Neural progenitor cell (in vitro differentiated cells): ENCODE measurements around the gene GUCY2C. TPM values are rescaled to one million over a fixed set of nuclear protein-coding genes. Genes with fewer than 3 reads are reported as not detected.

ENCODE experiments used
- DNase-seq: peaks from one replicate; pipeline ENCODE4 v3.0.0-alpha.2; 2016; ENCODE audit warnings: low spot score
- H2AFZ ChIP-seq: fragments of 200-600 bp; sonication (generic); replicated peaks from 2 replicates; pipeline ENCODE4 v1.6.1; 2016; ENCODE audit warnings: antibody characterized with exemption
- H3F3A ChIP-seq: fragments of 200-600 bp; sonication (generic); 2 replicates; pipeline ENCODE4 v1.6.1; 2016; ENCODE audit warnings: antibody characterized with exemption, low read depth
- H3K27ac ChIP-seq: fragments of 200-600 bp; sonication (generic); 2 replicates; pipeline ENCODE4 v1.5.1; 2016; ENCODE audit warnings: mild to moderate bottlenecking
- H3K27me3 ChIP-seq: fragments of 200-600 bp; sonication (generic); 2 replicates; pipeline ENCODE4 v1.6.1; 2016; ENCODE audit warnings: mild to moderate bottlenecking, moderate library complexity
- H3K36me3 ChIP-seq: fragments of 200-600 bp; sonication (generic); 2 replicates; pipeline ENCODE4 v1.5.1; 2016
- H3K4me1 ChIP-seq: fragments of 200-600 bp; sonication (generic); 2 replicates; pipeline ENCODE4 v1.6.1; 2016; ENCODE audit warnings: mixed run types
- H3K4me2 ChIP-seq: fragments of 200-600 bp; sonication (generic); 2 replicates; pipeline ENCODE4 v1.6.1; 2016
- H3K4me3 ChIP-seq: fragments of 200-600 bp; sonication (generic); 2 replicates; pipeline ENCODE4 v1.5.1; 2016
- H3K79me2 ChIP-seq: fragments of 200-600 bp; sonication (generic); 2 replicates; pipeline ENCODE4 v1.6.1; 2016; ENCODE audit warnings: low read depth
- H3K9ac ChIP-seq: fragments of 200-600 bp; sonication (generic); 2 replicates; pipeline ENCODE4 v1.6.1; 2016
- H3K9me3 ChIP-seq: fragments of 200-600 bp; sonication (generic); 2 replicates; pipeline ENCODE4 v1.5.1; 2016; ENCODE audit warnings: low read depth
- H4K20me1 ChIP-seq: fragments of 200-600 bp; sonication (generic); 2 replicates; pipeline ENCODE4 v1.6.1; 2016; ENCODE audit warnings: low read depth
- H3K27ac Mint-ChIP-seq: 3 replicates; pipeline ENCODE4 v1.8.0; 2021; ENCODE audit warnings: mixed read lengths
- H3K27me3 Mint-ChIP-seq: 2 replicates; pipeline ENCODE4 v1.8.0; 2022; ENCODE audit warnings: low read depth, mild to moderate bottlenecking, inconsistent platforms, moderate library complexity, mixed read lengths; ENCODE audit not compliant: insufficient read depth
- H3K36me3 Mint-ChIP-seq: 3 replicates; pipeline ENCODE4 v1.8.0; 2021; ENCODE audit warnings: mixed read lengths
- H3K4me1 Mint-ChIP-seq: 3 replicates; pipeline ENCODE4 v1.8.0; 2021; ENCODE audit warnings: mixed read lengths
- H3K4me3 Mint-ChIP-seq: 3 replicates; pipeline ENCODE4 v1.8.0; 2021; ENCODE audit warnings: mild to moderate bottlenecking, moderate library complexity, mixed read lengths
- H3K9me3 Mint-ChIP-seq: 3 replicates; pipeline ENCODE4 v1.8.0; 2020; ENCODE audit warnings: mixed read lengths
- CTCF ChIP-seq: fragments of 200-600 bp; sonication (generic); IDR thresholded peaks from 2 replicates; pipeline ENCODE4 v1.5.1; 2017; ENCODE audit warnings: antibody characterized with exemption, mild to moderate bottlenecking
- EZH2 ChIP-seq: fragments of 200-600 bp; sonication (generic); IDR thresholded peaks from 2 replicates; pipeline ENCODE4 v1.6.1; 2017; ENCODE audit warnings: antibody characterized with exemption, mild to moderate bottlenecking, moderate library complexity
- EZH2phosphoT487 ChIP-seq: fragments of 200-600 bp; sonication (generic); IDR thresholded peaks from 2 replicates; pipeline ENCODE4 v1.6.1; 2017; ENCODE audit warnings: antibody characterized with exemption
- total RNA-seq: library from RNA; depleted of rRNA; stranded (reverse); fragments of >200 nt; gene quantifications from 2 replicates; pipeline ENCODE4 v1.2.3, GENCODE V29; 2015; ENCODE audit warnings: low replicate concordance

The GUCY2C gene
- total RNA-seq, 1 donor from 2014 or later, result not detected

GRCh38 chr12:14652483-14652882 is 43.9 kb downstream of the GUCY2C start:
- Histone ChIP-seq H3K9ac (no peak overlapping the region), H3K79me2 (no peaks in the 10 kb centered on the region), H3K4me2 (no peak overlapping the region), H3K27me3 (no peaks in the 10 kb centered on the region), H3F3A (no peaks in the 10 kb centered on the region), H3K36me3 (no peaks in the 10 kb centered on the region), H3K9me3 (no peaks in the 10 kb centered on the region), H2AFZ (no peak overlapping the region), H3K4me3 (no peak overlapping the region), H3K4me1 (no peaks in the 10 kb centered on the region), H3K27ac (no peak overlapping the region), H4K20me1 (no peaks in the 10 kb centered on the region)
- no peak overlapping the region for H3K4me3 Mint-ChIP-seq
- no peaks in the 10 kb centered on the region for H3K27me3 Mint-ChIP-seq
- H3K9me3 Mint-ChIP-seq, result no peaks in the 10 kb centered on the region
- H3K36me3 Mint-ChIP-seq, result no peaks in the 10 kb centered on the region
- DNase-seq, result no peak
- no peaks in the 10 kb centered on the region for H3K4me1 Mint-ChIP-seq
- H3K27ac Mint-ChIP-seq, result no peak overlapping the region
- TF ChIP-seq EZH2phosphoT487 (no peak), CTCF (no peak), EZH2 (no peak)

- no peak for DNase-seq
- Histone ChIP-seq H3K4me3 (no peak overlapping the region), H4K20me1 (no peaks in the 10 kb centered on the region), H3K9me3 (no peaks in the 10 kb centered on the region), H3K27ac (no peak overlapping the region), H3F3A (no peaks in the 10 kb centered on the region), H3K36me3 (no peaks in the 10 kb centered on the region), H3K79me2 (no peaks in the 10 kb centered on the region), H3K9ac (no peak overlapping the region), H3K4me2 (no peak overlapping the region), H3K4me1 (no peaks in the 10 kb centered on the region), H2AFZ (no peak overlapping the region), H3K27me3 (no peaks in the 10 kb centered on the region)
- Mint-ChIP-seq H3K9me3 (no peaks in the 10 kb centered on the region), H3K36me3 (no peaks in the 10 kb centered on the region), H3K4me1 (no peaks in the 10 kb centered on the region), H3K27ac (no peak overlapping the region), H3K27me3 (no peaks in the 10 kb centered on the region), H3K4me3 (no peak overlapping the region)
- TF ChIP-seq CTCF (no peak), EZH2 (no peak), EZH2phosphoT487 (no peak)
Measured at GRCh38 chr12:14651371-14651770, 45.0 kb downstream of the GUCY2C start.

- H3K27me3 ChIP-seq, result no peaks in the 10 kb centered on the region
- H3K4me2 ChIP-seq, result no peak overlapping the region
Measured at GRCh38 chr12:14650789-14651188, 45.6 kb downstream of the GUCY2C start.

More at GRCh38 chr12:14650789-14651188, 45.6 kb downstream of the GUCY2C start:
- Mint-ChIP-seq H3K27ac (no peak overlapping the region), H3K4me1 (no peaks in the 10 kb centered on the region), H3K27me3 (no peaks in the 10 kb centered on the region), H3K9me3 (no peaks in the 10 kb centered on the region), H3K4me3 (no peak overlapping the region), H3K36me3 (no peaks in the 10 kb centered on the region)
- H3K36me3 ChIP-seq, result no peaks in the 10 kb centered on the region
- no peak overlapping the region for H2AFZ ChIP-seq
- no peak overlapping the region for H3K9ac ChIP-seq
- no peaks in the 10 kb centered on the region for H4K20me1 ChIP-seq
- H3K4me3 ChIP-seq, result no peak overlapping the region
- no peak overlapping the region for H3K27ac ChIP-seq
- no peaks in the 10 kb centered on the region for H3K79me2 ChIP-seq
- no peak for DNase-seq
- TF ChIP-seq EZH2, result no peak
- no peak for TF ChIP-seq EZH2phosphoT487
- no peak for TF ChIP-seq CTCF
- H3K9me3 ChIP-seq, result no peaks in the 10 kb centered on the region
- H3K4me1 ChIP-seq, result no peaks in the 10 kb centered on the region
- no peaks in the 10 kb centered on the region for H3F3A ChIP-seq
